GM12801 (cell line): Measurements from ENCODE around the gene CATSPERZ.

ENCODE experiments used
- CTCF ChIP-seq: IDR thresholded peaks from one replicate; pipeline ENCODE4 v1.5.1; 2011; ENCODE audit warnings: control low read depth; ENCODE audit not compliant: insufficient read length; ENCODE audit errors: extremely low read depth

Gene CATSPERZ

GRCh38 chr11:64299847-64300648 is at the start of gene CATSPERZ:
Gene CATSPERZ, plus strand, starts transcription at chr11:64300358. Its CDS starts 53 bp downstream, at chr11:64300411.
- TF ChIP-seq CTCF, result no peak

- no peak for TF ChIP-seq CTCF
Measured at GRCh38 chr11:64250415-64251015, 49.6 kb upstream of the CATSPERZ start.

- no peak for TF ChIP-seq CTCF
Measured at GRCh38 chr11:64251016-64251752, 49.0 kb upstream of the CATSPERZ start, which contains the start of gene PLCB3. Gene PLCB3, plus strand, starts transcription at chr11:64251530. Its CDS starts 120 bp downstream, at chr11:64251650.

- no peak for TF ChIP-seq CTCF
Measured at GRCh38 chr11:64251753-64252002, 48.5 kb upstream of the CATSPERZ start.

GRCh38 chr11:64252003-64252872 is 47.9 kb upstream of the CATSPERZ start:
- TF ChIP-seq CTCF, result no peak

GRCh38 chr11:64253043-64253442 is 47.1 kb upstream of the CATSPERZ start:
- no peak for TF ChIP-seq CTCF
